SK-N-SH (cell line): ENCODE results near the gene MGAT4A. TPM values are rescaled to one million over a fixed set of nuclear protein-coding genes. Genes with fewer than 3 reads are reported as not detected.

Experiments used
- CTCF ChIA-PET: fragments of 300-600, 350-600 bp; formaldehyde crosslinking; extraction: SDS; loops from one replicate; lab custom pipeline; 2021; lab: Yijun Ruan, JAX
- POLR2A ChIA-PET: fragments of 350-600 bp; sonication (Branson Sonifier 250); formaldehyde crosslinking; extraction: SDS; loops from one replicate; lab custom pipeline; 2020; ENCODE audit warnings: antibody characterized with exemption, inconsistent platforms; lab: Yijun Ruan, JAX
- DNase-seq: peaks from one replicate; pipeline ENCODE4 v3.0.0; 2012
- H2AFZ ChIP-seq: fragments of 200-600 bp; sonication (generic); 2 replicates; pipeline ENCODE4 v1.8.1; 2016; ENCODE audit warnings: antibody characterized with exemption, mild to moderate bottlenecking, low read depth
- H3F3A ChIP-seq: fragments of 200-600 bp; sonication (generic); replicated peaks from 2 replicates; pipeline ENCODE3; 2016; ENCODE audit warnings: antibody characterized with exemption, mild to moderate bottlenecking; ENCODE audit not compliant: insufficient read depth
- H3K27ac ChIP-seq, 2 experiments: fragments of 200-500 bp in 1 of 2; fragments of 200-600 bp in 1 of 2; sonication (Bioruptor generic) in 1 of 2; sonication (generic), shearing (Covaris generic) in 1 of 2; 2 replicates each; pipeline versions ENCODE4 v1.5.1 to v1.6.1; 2014 to 2016; ENCODE audit warnings: low read depth in 2 of 2, inconsistent platforms in 1 of 2, low read length in 1 of 2, mild to moderate bottlenecking in 1 of 2, mixed read lengths in 1 of 2
- H3K27me3 ChIP-seq: fragments of 200-600 bp; sonication (generic), shearing (Covaris generic); 2 replicates; pipeline ENCODE4 v1.6.1; 2016; ENCODE audit warnings: mixed run types; ENCODE audit not compliant: insufficient read depth
- H3K36me3 ChIP-seq, 2 experiments: fragments of 200-500 bp in 1 of 2; fragments of 200-600 bp in 1 of 2; sonication (Bioruptor generic) in 1 of 2; sonication (generic) in 1 of 2; replicated peaks in 1 of 2; 2 replicates each; pipeline versions ENCODE3 to v1.5.1; 2014 to 2016; ENCODE audit warnings: low read length in 1 of 2, mild to moderate bottlenecking in 1 of 2; ENCODE audit not compliant: insufficient read depth in 2 of 2, control insufficient read depth in 1 of 2
- H3K4me1 ChIP-seq, 2 experiments: fragments of 200-500 bp in 1 of 2; fragments of 200-600 bp in 1 of 2; sonication (Bioruptor generic) in 1 of 2; sonication (generic), shearing (Covaris generic) in 1 of 2; 2 replicates each; pipeline versions ENCODE4 v1.5.1 to v1.6.1; 2014 to 2016; ENCODE audit warnings: low read depth in 1 of 2, low read length in 1 of 2, mixed run types in 1 of 2; ENCODE audit not compliant: insufficient read depth in 2 of 2, control insufficient read depth in 1 of 2
- H3K4me2 ChIP-seq: fragments of 200-600 bp; sonication (generic), shearing (Covaris generic); 2 replicates; pipeline ENCODE4 v1.6.1; 2017; ENCODE audit warnings: mixed run types
- H3K4me3 ChIP-seq, 2 experiments: fragments of 200-500 bp in 1 of 2; fragments of 200-600 bp in 1 of 2; sonication (Bioruptor generic) in 1 of 2; sonication (generic), shearing (Covaris generic) in 1 of 2; 2 replicates each; pipeline versions ENCODE4 v1.5.1 to v1.8.1; 2014 to 2016; ENCODE audit warnings: low read depth in 2 of 2, inconsistent platforms in 1 of 2, low read length in 1 of 2, mild to moderate bottlenecking in 1 of 2, mixed read lengths in 1 of 2, moderate library complexity in 1 of 2
- H3K79me2 ChIP-seq: fragments of 200-600 bp; sonication (generic); 2 replicates; pipeline ENCODE4 v1.8.1; 2017; ENCODE audit warnings: mild to moderate bottlenecking; ENCODE audit not compliant: insufficient read depth
- H3K9ac ChIP-seq: fragments of 200-600 bp; sonication (generic); 2 replicates; pipeline ENCODE4 v1.6.1; 2017; ENCODE audit warnings: mixed run types
- H3K9me2 ChIP-seq: fragments of 200-600 bp; sonication (generic); 2 replicates; pipeline ENCODE4 v1.6.1; 2017; ENCODE audit warnings: mixed run types
- H3K9me3 ChIP-seq: fragments of 200-600 bp; sonication (generic); 2 replicates; pipeline ENCODE4 v1.6.1; 2017; ENCODE audit warnings: mixed run types, mild to moderate bottlenecking, moderate library complexity
- H4K20me1 ChIP-seq: fragments of 200-600 bp; sonication (generic); 2 replicates; pipeline ENCODE4 v1.6.1; 2017; ENCODE audit warnings: mild to moderate bottlenecking, mixed run types; ENCODE audit not compliant: insufficient read depth
- CHD2 ChIP-seq: fragments of 150-350 bp; IDR thresholded peaks from 2 replicates; pipeline ENCODE4 v1.6.1; 2018; ENCODE audit warnings: low read length; ENCODE audit not compliant: partially characterized antibody
- ELF1 ChIP-seq: IDR thresholded peaks from 2 replicates; pipeline ENCODE4 v1.4.0; 2012
- MXI1 ChIP-seq: IDR thresholded peaks from 2 replicates; pipeline ENCODE4 v1.6.1; 2012; ENCODE audit warnings: mild to moderate bottlenecking, low read depth, low read length, improper control_type of control experiment
- POLR2AphosphoS5 ChIP-seq: IDR thresholded peaks from 2 replicates; pipeline ENCODE4 v1.6.1; 2012; ENCODE audit warnings: low read depth, low read length
- RFX5 ChIP-seq: IDR thresholded peaks from 2 replicates; pipeline ENCODE4 v1.6.1; 2012; ENCODE audit warnings: mild to moderate bottlenecking, improper control_type of control experiment, low read length
- WGBS: methylation state at CpG from one replicate; pipeline ENCODE4 v1.1.6; 2017; ENCODE audit warnings: low lambda C conversion rate; 5-methylcytosine and 5-hydroxymethylcytosine counted together
- polyA plus RNA-seq, 3 experiments: library from polyadenylated mRNA; depleted of rRNA; stranded (reverse); fragments of >200 nt; gene quantifications; 2 replicates each; pipeline ENCODE4 v1.2.3, GENCODE V29; 2012
- TF ChIP-seq, protein P1 (sequence below): IDR thresholded peaks from 2 replicates; pipeline ENCODE4; 2012
- TF ChIP-seq, protein P2 (sequence below): IDR thresholded peaks from 2 replicates; pipeline ENCODE4 v1.6.1; 2012; ENCODE audit warnings: mild to moderate bottlenecking, low read depth, low read length, moderate library complexity

Gene MGAT4A
- 0.05 and 0.07 TPM in 2 replicates for polyA plus RNA-seq (2012; rRNA removed)
- 0.09 and 0.33 TPM in 2 replicates for polyA plus RNA-seq (2012; cell fraction: cytosol; rRNA removed)
- 0.13 and 0.37 TPM in 2 replicates for polyA plus RNA-seq (2012; cell fraction: nucleus; rRNA removed)

DNA sequence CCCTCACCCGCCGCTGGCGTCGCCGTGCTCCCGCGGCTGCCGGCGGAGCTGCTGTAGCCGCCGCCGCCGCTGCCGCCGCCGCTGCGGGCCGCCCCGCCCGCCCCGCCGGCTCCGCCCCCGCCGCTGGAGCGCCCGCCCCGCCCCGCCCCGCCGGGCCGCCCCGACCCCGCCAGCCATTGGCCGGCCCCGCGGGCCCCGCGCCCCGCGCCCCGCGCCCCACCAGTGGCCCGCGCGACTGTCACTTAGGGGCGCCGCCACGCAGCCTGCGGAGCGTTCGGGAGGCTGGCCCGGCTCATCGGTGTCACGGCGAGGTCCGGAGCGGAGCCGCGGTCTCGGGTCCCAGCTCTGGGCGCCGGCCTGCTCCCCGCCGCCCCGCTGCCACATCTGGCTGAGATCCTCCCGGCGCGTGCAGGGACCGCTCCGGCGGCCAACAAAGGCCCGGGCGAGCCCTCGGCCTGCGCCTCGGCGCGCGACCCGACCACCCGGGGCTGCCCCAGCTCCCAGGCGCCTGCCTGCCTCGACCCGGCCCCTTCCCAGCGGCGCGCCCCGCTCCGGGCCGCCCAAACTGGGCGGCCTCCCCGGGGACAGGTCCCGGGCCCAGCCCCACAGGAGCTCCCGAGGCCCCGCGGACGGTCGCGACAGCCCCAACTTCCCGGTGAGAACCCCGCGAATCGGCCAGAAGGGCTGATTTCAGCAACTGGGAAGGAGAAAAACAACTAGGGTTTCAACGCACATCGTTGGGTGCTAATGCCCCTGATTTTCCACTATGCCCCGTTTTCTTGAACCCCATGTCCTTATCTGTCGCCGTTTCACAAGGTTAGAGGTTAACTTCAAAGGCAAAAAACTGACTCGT lies at the start of gene MGAT4A:
Gene MGAT4A (minus strand): TSS at position 92 of the 853 bp plus-strand sequence. CDS start 4,800 bp downstream, outside the sequence.
- H3K4me1 ChIP-seq: peaks cover 5% of the 10 kb centered on the region in 2 experiments; a peak in 3 of 4 replicates
- H3K9me2 ChIP-seq: no peaks in the 10 kb centered on the region
- no peaks in the 10 kb centered on the region for H4K20me1 ChIP-seq
- no peaks in the 10 kb centered on the region for H3F3A ChIP-seq
- DNase-seq: peak; percentile 94
- TF ChIP-seq, protein P1, sequence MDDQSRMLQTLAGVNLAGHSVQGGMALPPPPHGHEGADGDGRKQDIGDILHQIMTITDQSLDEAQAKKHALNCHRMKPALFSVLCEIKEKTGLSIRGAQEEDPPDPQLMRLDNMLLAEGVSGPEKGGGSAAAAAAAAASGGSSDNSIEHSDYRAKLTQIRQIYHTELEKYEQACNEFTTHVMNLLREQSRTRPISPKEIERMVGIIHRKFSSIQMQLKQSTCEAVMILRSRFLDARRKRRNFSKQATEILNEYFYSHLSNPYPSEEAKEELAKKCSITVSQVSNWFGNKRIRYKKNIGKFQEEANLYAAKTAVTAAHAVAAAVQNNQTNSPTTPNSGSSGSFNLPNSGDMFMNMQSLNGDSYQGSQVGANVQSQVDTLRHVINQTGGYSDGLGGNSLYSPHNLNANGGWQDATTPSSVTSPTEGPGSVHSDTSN: peak; percentile 26; the same call in 1 of the 2 replicates
- no peak for TF ChIP-seq RFX5
- ChIA-PET POLR2A (interaction anchor here (1.5 kb wide), 1 partner anchor 25 kb away, joined by 4 read pairs; no protein-coding TSS in a partner anchor), CTCF (interaction anchor here (1.0 to 2.3 kb wide), 6 partner anchors 11 to 107 kb away, joined by 3 to 12 read pairs (median 5); no protein-coding TSS in a partner anchor)
- no peak within 1 kb of the TSS for H3K9ac ChIP-seq
- no peaks in the 10 kb centered on the region for H3K9me3 ChIP-seq
- no peak within 1 kb of the TSS; a peak in 1 of 4 replicates for H3K27ac ChIP-seq
- no peaks in the 10 kb centered on the region for H3K36me3 ChIP-seq
- WGBS: 11% methylated on average over 6 of the region's 110 CpGs
- no peaks in the 10 kb centered on the region for H3K79me2 ChIP-seq
- peak within 1 kb of the TSS; percentile 65 for H2AFZ ChIP-seq
- H3K27me3 ChIP-seq: peaks cover 30% of the 10 kb centered on the region
- H3K4me3 ChIP-seq: peak within 1 kb of the TSS; percentile 57 to 60
- peak within 1 kb of the TSS; percentile 79 for H3K4me2 ChIP-seq

DNA sequence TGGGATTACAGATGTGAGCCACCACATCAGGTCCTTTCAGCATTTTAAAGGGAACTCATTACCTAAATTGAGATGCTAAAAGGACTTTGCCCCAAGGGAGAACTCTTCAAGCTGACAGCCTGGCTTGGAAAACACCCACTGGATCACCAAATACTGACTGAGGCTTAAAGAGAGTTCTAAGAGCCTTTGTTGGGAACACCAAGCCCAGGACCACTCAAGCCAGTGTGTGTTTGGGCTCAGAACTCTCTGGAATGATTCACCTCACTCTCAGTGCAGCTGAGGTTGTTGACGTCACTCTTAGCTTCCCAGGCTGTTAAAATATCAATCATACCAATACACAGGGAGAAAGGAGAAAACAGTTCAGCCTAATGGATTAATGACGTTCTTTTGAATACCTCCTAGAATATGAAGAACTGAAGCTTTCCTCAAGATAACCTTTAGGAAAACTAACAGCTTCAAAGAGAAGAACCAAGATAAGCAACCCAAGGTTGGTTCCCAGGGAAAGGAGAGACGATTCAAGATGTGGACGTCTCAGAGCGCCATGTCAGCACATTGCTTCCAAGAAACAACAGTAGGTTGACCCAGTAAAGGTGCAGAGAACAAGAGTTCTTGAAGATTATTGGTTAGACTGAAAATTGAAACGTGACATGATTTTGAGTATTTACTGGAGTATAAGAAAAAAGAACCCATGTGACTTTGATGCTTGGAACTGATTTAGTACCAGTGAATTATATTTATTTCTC lies 48.0 kb upstream of the MGAT4A start:
- no peak overlapping the region for H3K9ac ChIP-seq
- TF ChIP-seq MXI1: no peak
- TF ChIP-seq ELF1: no peak
- TF ChIP-seq POLR2AphosphoS5: no peak
- no peak for TF ChIP-seq CHD2
- TF ChIP-seq, protein P2, sequence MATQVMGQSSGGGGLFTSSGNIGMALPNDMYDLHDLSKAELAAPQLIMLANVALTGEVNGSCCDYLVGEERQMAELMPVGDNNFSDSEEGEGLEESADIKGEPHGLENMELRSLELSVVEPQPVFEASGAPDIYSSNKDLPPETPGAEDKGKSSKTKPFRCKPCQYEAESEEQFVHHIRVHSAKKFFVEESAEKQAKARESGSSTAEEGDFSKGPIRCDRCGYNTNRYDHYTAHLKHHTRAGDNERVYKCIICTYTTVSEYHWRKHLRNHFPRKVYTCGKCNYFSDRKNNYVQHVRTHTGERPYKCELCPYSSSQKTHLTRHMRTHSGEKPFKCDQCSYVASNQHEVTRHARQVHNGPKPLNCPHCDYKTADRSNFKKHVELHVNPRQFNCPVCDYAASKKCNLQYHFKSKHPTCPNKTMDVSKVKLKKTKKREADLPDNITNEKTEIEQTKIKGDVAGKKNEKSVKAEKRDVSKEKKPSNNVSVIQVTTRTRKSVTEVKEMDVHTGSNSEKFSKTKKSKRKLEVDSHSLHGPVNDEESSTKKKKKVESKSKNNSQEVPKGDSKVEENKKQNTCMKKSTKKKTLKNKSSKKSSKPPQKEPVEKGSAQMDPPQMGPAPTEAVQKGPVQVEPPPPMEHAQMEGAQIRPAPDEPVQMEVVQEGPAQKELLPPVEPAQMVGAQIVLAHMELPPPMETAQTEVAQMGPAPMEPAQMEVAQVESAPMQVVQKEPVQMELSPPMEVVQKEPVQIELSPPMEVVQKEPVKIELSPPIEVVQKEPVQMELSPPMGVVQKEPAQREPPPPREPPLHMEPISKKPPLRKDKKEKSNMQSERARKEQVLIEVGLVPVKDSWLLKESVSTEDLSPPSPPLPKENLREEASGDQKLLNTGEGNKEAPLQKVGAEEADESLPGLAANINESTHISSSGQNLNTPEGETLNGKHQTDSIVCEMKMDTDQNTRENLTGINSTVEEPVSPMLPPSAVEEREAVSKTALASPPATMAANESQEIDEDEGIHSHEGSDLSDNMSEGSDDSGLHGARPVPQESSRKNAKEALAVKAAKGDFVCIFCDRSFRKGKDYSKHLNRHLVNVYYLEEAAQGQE: no peak
- no peaks in the 10 kb centered on the region for H3K27me3 ChIP-seq
- 0 out of 2 replicates have a peak, but pooled peaks cover 4% of the 10 kb centered on the region for H3K9me3 ChIP-seq
- H3K4me3 ChIP-seq: no peak overlapping the region
- CTCF ChIA-PET: interaction anchor here (1.5 kb wide), 1 partner anchor 11 kb away, joined by 4 read pairs; no protein-coding TSS in a partner anchor
- WGBS: 54% methylated on average over 6 of the region's 6 CpGs
- no peak overlapping the region for H3K4me2 ChIP-seq
- no peaks in the 10 kb centered on the region for H3K36me3 ChIP-seq
- DNase-seq: no peak
- no peaks in the 10 kb centered on the region for H4K20me1 ChIP-seq
- POLR2A ChIA-PET: no interaction called here
- H3F3A ChIP-seq: no peaks in the 10 kb centered on the region
- H3K27ac ChIP-seq: no peak overlapping the region
- H3K79me2 ChIP-seq: no peaks in the 10 kb centered on the region
- H2AFZ ChIP-seq: no peak overlapping the region
- H3K4me1 ChIP-seq: peaks cover 0 to 4% of the 10 kb centered on the region in 2 experiments; a peak in 1 of 4 replicates
- H3K9me2 ChIP-seq: no peaks in the 10 kb centered on the region
